Tibial nerve (tissue), 4 donors: Measurements from ENCODE around the gene SCAPER. TPM values are rescaled to one million over a fixed set of nuclear protein-coding genes. Genes with fewer than 3 reads are reported as not detected.

Source experiments
- DNase-seq, 2 donors: peaks; one replicate each; pipeline ENCODE4 v3.0.0-alpha.2; 2019; ENCODE audit warnings: low spot score in 2 of 2
- H3K27ac ChIP-seq, 4 donors: fragments of 200-600 bp; sonication (generic) in 3 of 4; one replicate each; pipeline ENCODE4 v1.5.1; 2017 to 2019; ENCODE audit warnings: mild to moderate bottlenecking in 1 of 4
- H3K27me3 ChIP-seq, 2 donors: fragments of 200-600 bp; sonication (generic) in 1 of 2; one replicate each; pipeline versions ENCODE4 v1.5.1 to v1.6.0; 2017 to 2019
- H3K36me3 ChIP-seq, 3 donors: fragments of 200-600 bp; sonication (generic); one replicate each; pipeline ENCODE4 v1.5.1; 2018 to 2019
- H3K4me1 ChIP-seq, 4 donors: fragments of 200-600 bp; sonication (generic) in 3 of 4; one replicate each; pipeline ENCODE4 v1.5.1; 2017 to 2019
- H3K4me3 ChIP-seq, 4 donors: fragments of 200-600 bp; sonication (generic) in 3 of 4; one replicate each; pipeline ENCODE4 v1.5.1; 2017 to 2019; ENCODE audit warnings: mild to moderate bottlenecking in 1 of 4, moderate library complexity in 1 of 4
- H3K9me3 ChIP-seq, 4 donors: fragments of 200-600 bp; sonication (generic) in 3 of 4; one replicate each; pipeline ENCODE4 v1.5.1; 2017 to 2019
- CTCF ChIP-seq, 5 experiments: fragments of 200-600 bp in 3 of 5; fragments of 450-650 bp in 2 of 5; sonication (generic) in 3 of 5; IDR thresholded peaks; one replicate each; pipeline ENCODE4 v1.5.1; 2016 to 2019; ENCODE audit warnings: antibody characterized with exemption in 5 of 5, mild to moderate bottlenecking in 3 of 5, moderate library complexity in 2 of 5
- EP300 ChIP-seq, 2 donors: sonication (generic); formaldehyde crosslinking; IDR thresholded peaks; one replicate each; pipeline ENCODE4 v1.6.1; 2017; ENCODE audit warnings: antibody characterized with exemption in 2 of 2, mild to moderate bottlenecking in 1 of 2
- POLR2A ChIP-seq, 2 donors: fragments of 450-650 bp; IDR thresholded peaks; one replicate each; pipeline ENCODE4 v1.6.1; 2017; ENCODE audit warnings: antibody characterized with exemption in 2 of 2, mild to moderate bottlenecking in 2 of 2, moderate library complexity in 2 of 2
- WGBS, 2 donors: methylation state at CpG; one replicate each; pipeline ENCODE4 v1.1.5; 2018; 5-methylcytosine and 5-hydroxymethylcytosine counted together
- total RNA-seq, 4 donors: library from RNA; depleted of rRNA; stranded (reverse); fragments of >200 nt; gene quantifications; one replicate each; pipeline ENCODE4 v1.1.0, GENCODE V29; 2016

SCAPER gene
- total RNA-seq, 4 donors from 2014 or later: 25.5 to 45.3 (median 37.3) TPM

GRCh38 chr15:76366714-76367113 lies 538.4 kb downstream of the SCAPER start:
- Histone ChIP-seq H3K36me3 (peaks cover 0 to 1% (median 0%) of the 10 kb centered on the region in 3 donors), H3K9me3 (no peaks in the 10 kb centered on the region), H3K4me1 (peaks cover 0 to 17% (median 4%) of the 10 kb centered on the region in 4 donors), H3K27ac (no peak overlapping the region), H3K27me3 (no peaks in the 10 kb centered on the region), H3K4me3 (no peak overlapping the region)
- TF ChIP-seq CTCF (IDR thresholded peaks at IDR 0.05): no peak
- TF ChIP-seq POLR2A (IDR thresholded peaks at IDR 0.05): no peak
- TF ChIP-seq EP300 (IDR thresholded peaks at IDR 0.05): no peak
- no peak for DNase-seq
- WGBS, 2 donors: 100% methylated on average over 1 of the region's 1 CpG

GRCh38 chr15:76363251-76363650 lies 541.9 kb downstream of the SCAPER start:
- TF ChIP-seq POLR2A (IDR thresholded peaks at IDR 0.05): no peak
- no peak for TF ChIP-seq EP300 (IDR thresholded peaks at IDR 0.05)
- TF ChIP-seq CTCF (IDR thresholded peaks at IDR 0.05): no peak
- Histone ChIP-seq H3K9me3 (no peaks in the 10 kb centered on the region), H3K27me3 (no peaks in the 10 kb centered on the region), H3K27ac (no peak overlapping the region), H3K4me1 (peaks cover 0 to 9% (median 3%) of the 10 kb centered on the region in 4 donors), H3K36me3 (peaks cover 0 to 9% (median 0%) of the 10 kb centered on the region in 3 donors), H3K4me3 (no peak overlapping the region)
- 88 to 90% methylated on average over 2 of the region's 2 CpGs for WGBS, 2 donors
- no peak for DNase-seq

- Histone ChIP-seq H3K27me3 (no peaks in the 10 kb centered on the region), H3K36me3 (peaks cover 0 to 9% (median 0%) of the 10 kb centered on the region in 3 donors), H3K9me3 (no peaks in the 10 kb centered on the region), H3K4me1 (no peaks in the 10 kb centered on the region), H3K4me3 (no peak overlapping the region), H3K27ac (no peak overlapping the region)
- 90 to 94% methylated on average over 3 of the region's 3 CpGs for WGBS, 2 donors
- no peak for DNase-seq
- TF ChIP-seq EP300 (IDR thresholded peaks at IDR 0.05) (no peak), CTCF (IDR thresholded peaks at IDR 0.05) (no peak), POLR2A (IDR thresholded peaks at IDR 0.05) (no peak)
These were observed 544.7 kb downstream of the SCAPER start for GRCh38 chr15:76360416-76360815.

- no peaks in the 10 kb centered on the region for H3K4me1 ChIP-seq
- no peak overlapping the region for H3K4me3 ChIP-seq
- H3K36me3 ChIP-seq: peaks cover 0 to 12% (median 0%) of the 10 kb centered on the region in 3 donors
- no peak for DNase-seq
- 91 to 96% methylated on average over 3 of the region's 3 CpGs for WGBS, 2 donors
- H3K27ac ChIP-seq: no peak overlapping the region
- no peaks in the 10 kb centered on the region for H3K9me3 ChIP-seq
- H3K27me3 ChIP-seq: no peaks in the 10 kb centered on the region
- TF ChIP-seq EP300 (IDR thresholded peaks at IDR 0.05): no peak
- TF ChIP-seq POLR2A (IDR thresholded peaks at IDR 0.05): no peak
- no peak for TF ChIP-seq CTCF (IDR thresholded peaks at IDR 0.05)
These were observed 546.0 kb downstream of the SCAPER start for GRCh38 chr15:76359152-76359551.

- 95 to 97% methylated on average over 3 of the region's 3 CpGs for WGBS, 2 donors
- Histone ChIP-seq H3K27me3 (no peaks in the 10 kb centered on the region), H3K4me3 (no peak overlapping the region)
These were observed 546.7 kb downstream of the SCAPER start for GRCh38 chr15:76358453-76358852.

More at GRCh38 chr15:76358453-76358852, 546.7 kb downstream of the SCAPER start:
- H3K36me3 ChIP-seq: peaks cover 0 to 18% (median 0%) of the 10 kb centered on the region in 3 donors
- no peaks in the 10 kb centered on the region for H3K4me1 ChIP-seq
- no peak for DNase-seq
- H3K9me3 ChIP-seq: no peaks in the 10 kb centered on the region
- TF ChIP-seq CTCF (IDR thresholded peaks at IDR 0.05): no peak
- no peak for TF ChIP-seq POLR2A (IDR thresholded peaks at IDR 0.05)
- no peak for TF ChIP-seq EP300 (IDR thresholded peaks at IDR 0.05)
- H3K27ac ChIP-seq: no peak overlapping the region
